ENCODE measurements around the gene ZMYM1. TPM values are rescaled to one million over a fixed set of nuclear protein-coding genes. Genes with fewer than 3 reads are reported as not detected.

The ZMYM1 gene
- total and polyA plus RNA-seq, 11 donors: 2.0 to 9.7 (median 5.4) TPM

DNA sequence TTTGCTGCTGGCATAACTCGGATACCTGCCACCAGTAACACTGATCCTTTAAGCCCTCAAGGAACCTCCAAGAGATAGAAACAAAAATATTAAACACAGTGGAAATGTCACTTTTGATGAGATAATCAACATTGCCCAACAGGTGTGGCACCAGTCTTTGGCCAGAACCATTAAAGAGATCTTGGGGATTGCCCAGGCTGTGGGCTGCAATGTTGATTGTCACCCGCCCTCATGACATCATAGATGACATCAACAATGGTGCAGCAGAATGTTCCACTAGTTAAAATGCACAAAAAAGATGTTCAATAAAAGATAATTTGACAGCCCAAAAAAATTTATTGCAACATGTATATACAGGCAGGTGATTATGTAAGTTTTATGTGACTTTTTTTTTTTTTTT is 20.2 kb upstream of the ZMYM1 start:
- TF ChIP-seq POLR2A (IDR thresholded peaks at IDR 0.05) (no peak), CTCF (IDR thresholded peaks at IDR 0.05) (no peak)
- Histone ChIP-seq H3K27me3 (peaks cover 0 to 4% (median 0%) of the 10 kb centered on the region in 9 donors), H3K4me1 (no peaks in the 10 kb centered on the region), H3K27ac (no peak overlapping the region), H3K9me3 (peaks cover 0 to 8% (median 0%) of the 10 kb centered on the region in 12 donors), H3K4me3 (no peak overlapping the region), H3K36me3 (no peaks in the 10 kb centered on the region)
- DNase-seq: no peak
- WGBS, 4 donors: 74 to 86% (median 82%) methylated on average over 2 of the region's 2 CpGs
- no peak for ATAC-seq
- intact Hi-C loops (cut with DNase I): no loop called here

GRCh38 chr1:35062518-35063196 is 16.5 kb upstream of the ZMYM1 start:
- intact Hi-C loops (cut with DNase I): no loop called here
- DNase-seq: no peak
- Histone ChIP-seq H3K9me3 (peaks cover 0 to 8% (median 0%) of the 10 kb centered on the region in 12 donors), H3K4me3 (no peak overlapping the region), H3K4me1 (no peaks in the 10 kb centered on the region), H3K27me3 (peaks cover 0 to 4% (median 0%) of the 10 kb centered on the region in 9 donors), H3K36me3 (no peaks in the 10 kb centered on the region), H3K27ac (no peak overlapping the region)
- 46 to 54% (median 50%) methylated on average over 4 of the region's 4 CpGs for WGBS, 4 donors
- TF ChIP-seq CTCF (IDR thresholded peaks at IDR 0.05): no peak
- no peak for TF ChIP-seq POLR2A (IDR thresholded peaks at IDR 0.05)
- ATAC-seq: no peak

DNA sequence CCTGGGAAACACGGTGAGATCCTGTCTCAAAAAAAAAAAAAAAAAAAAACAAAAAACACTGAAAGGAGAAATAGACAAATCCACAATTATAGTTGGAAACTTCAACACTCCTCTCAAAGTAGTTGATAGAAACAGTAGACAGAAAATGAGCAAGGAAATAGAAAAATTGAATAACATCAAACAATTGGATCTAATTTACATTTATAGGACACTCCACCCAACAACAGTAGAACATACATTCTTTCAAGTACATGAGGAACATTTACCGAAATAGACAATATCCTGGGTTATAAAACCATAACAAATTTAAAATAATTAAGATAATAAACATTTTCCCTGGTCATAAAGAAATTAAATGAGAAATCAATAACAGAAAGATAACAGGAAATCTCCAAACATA is 14.9 kb upstream of the ZMYM1 start:
- WGBS, 4 donors: 76 to 84% (median 79%) methylated on average over 2 of the region's 2 CpGs
- no peaks in the 10 kb centered on the region for H3K4me1 ChIP-seq
- no peak overlapping the region for H3K27ac ChIP-seq
- TF ChIP-seq POLR2A (IDR thresholded peaks at IDR 0.05) (no peak), CTCF (IDR thresholded peaks at IDR 0.05) (no peak)
- H3K4me3 ChIP-seq: no peak overlapping the region
- H3K27me3 ChIP-seq: no peaks in the 10 kb centered on the region
- intact Hi-C loops (cut with DNase I): no loop called here
- ATAC-seq (no peak), DNase-seq (no peak)
- H3K9me3 ChIP-seq: peaks cover 0 to 12% (median 0%) of the 10 kb centered on the region in 12 donors
- H3K36me3 ChIP-seq: no peaks in the 10 kb centered on the region

GRCh38 chr1:35069746-35070145 is 9.4 kb upstream of the ZMYM1 start:
- H3K27ac ChIP-seq: no peak overlapping the region
- no peak for TF ChIP-seq POLR2A (IDR thresholded peaks at IDR 0.05)
- TF ChIP-seq CTCF (IDR thresholded peaks at IDR 0.05): no peak
- intact Hi-C loops (cut with DNase I): loop anchor here in 1 of 10 donors (10.0 kb wide), 1 partner anchor 65 kb away; no protein-coding TSS in a partner anchor

More at GRCh38 chr1:35069746-35070145, 9.4 kb upstream of the ZMYM1 start:
- ATAC-seq (no peak), DNase-seq (no peak)
- H3K4me3 ChIP-seq: no peak overlapping the region
- peaks cover 0 to 6% (median 0%) of the 10 kb centered on the region in 9 donors for H3K27me3 ChIP-seq
- no peaks in the 10 kb centered on the region for H3K36me3 ChIP-seq
- H3K4me1 ChIP-seq: no peaks in the 10 kb centered on the region
- peaks cover 0 to 16% (median 5%) of the 10 kb centered on the region in 12 donors for H3K9me3 ChIP-seq

All from heart left ventricle (tissue), 16 donors.